Measurements from ENCODE around the gene PAX4.

DNA sequence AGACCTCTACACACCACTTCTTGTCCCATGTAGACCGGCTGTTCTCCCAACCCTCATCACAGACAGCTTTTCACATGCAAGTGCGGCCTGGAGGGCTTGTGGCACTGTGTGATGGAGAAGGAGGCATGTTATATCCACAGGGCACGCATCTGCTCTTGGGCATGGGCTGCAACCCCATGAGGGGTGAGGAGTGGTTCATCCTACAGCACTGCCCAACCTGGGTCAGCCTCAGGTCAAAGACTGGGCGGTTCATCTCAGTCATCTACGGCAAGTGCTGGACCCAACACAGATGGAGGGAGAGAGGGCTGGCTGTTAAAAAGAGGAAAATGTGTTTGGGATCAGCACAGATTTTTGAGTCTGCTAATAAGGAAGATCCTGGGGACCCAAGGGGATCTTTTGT is 22.2 kb downstream of the PAX4 start:
- TF ChIP-seq CTCF (IDR thresholded peaks at IDR 0.05 in 2 of 3, conservative IDR thresholded peaks at IDR 0.05 in 1 of 3; ENCODE audit: insufficient read depth in 2 of 3, low read depth in 1 of 3, low read length in 3 of 3) (no peak), HDAC1 (IDR thresholded peaks at IDR 0.05) (no peak), ZNF695 (CRISPR knock-in tag; IDR thresholded peaks at IDR 0.05) (no peak), FOXJ3 (CRISPR knock-in tag; IDR thresholded peaks at IDR 0.05) (no peak), MYBL2 (IDR thresholded peaks at IDR 0.05; ENCODE audit: low read depth) (no peak), MYBL2 (CRISPR knock-in tag; IDR thresholded peaks at IDR 0.05; ENCODE audit: borderline replicate concordance) (no peak), EZH2 (IDR thresholded peaks at IDR 0.05; ENCODE audit: borderline replicate concordance, low read depth, low read length) (no peak), ZSCAN29 (IDR thresholded peaks at IDR 0.05) (no peak), NCOA1 (IDR thresholded peaks at IDR 0.05; ENCODE audit: low read depth) (no peak), ZKSCAN1 (IDR thresholded peaks at IDR 0.05; ENCODE audit: low read depth, low read length) (no peak), GTF2F1 (IDR thresholded peaks at IDR 0.05; ENCODE audit: low read depth, low read length) (no peak)
- TF ChIP-seq, protein P1, sequence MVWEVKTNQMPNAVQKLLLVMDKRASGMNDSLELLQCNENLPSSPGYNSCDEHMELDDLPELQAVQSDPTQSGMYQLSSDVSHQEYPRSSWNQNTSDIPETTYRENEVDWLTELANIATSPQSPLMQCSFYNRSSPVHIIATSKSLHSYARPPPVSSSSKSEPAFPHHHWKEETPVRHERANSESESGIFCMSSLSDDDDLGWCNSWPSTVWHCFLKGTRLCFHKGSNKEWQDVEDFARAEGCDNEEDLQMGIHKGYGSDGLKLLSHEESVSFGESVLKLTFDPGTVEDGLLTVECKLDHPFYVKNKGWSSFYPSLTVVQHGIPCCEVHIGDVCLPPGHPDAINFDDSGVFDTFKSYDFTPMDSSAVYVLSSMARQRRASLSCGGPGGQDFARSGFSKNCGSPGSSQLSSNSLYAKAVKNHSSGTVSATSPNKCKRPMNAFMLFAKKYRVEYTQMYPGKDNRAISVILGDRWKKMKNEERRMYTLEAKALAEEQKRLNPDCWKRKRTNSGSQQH (CRISPR knock-in tag; IDR thresholded peaks at IDR 0.05), result no peak

Data from K562 (cell line).